Ishikawa (cell line): ENCODE data around the gene MYO1E.

Experiments used
- CEBPB ChIP-seq: IDR thresholded peaks from 2 replicates; pipeline ENCODE4 v1.6.1; 2012
- CREB1 ChIP-seq: IDR thresholded peaks from 2 replicates; pipeline ENCODE4 v1.6.1; 2012; ENCODE audit warnings: low read depth
- EGR1 ChIP-seq: IDR thresholded peaks from 2 replicates; pipeline ENCODE4 v1.6.1; 2012
- EP300 ChIP-seq: IDR thresholded peaks from 2 replicates; pipeline ENCODE4 v1.6.1; 2012; ENCODE audit warnings: borderline replicate concordance
- FOXM1 ChIP-seq: IDR thresholded peaks from 2 replicates; pipeline ENCODE4 v1.6.1; 2012; ENCODE audit warnings: low read depth, borderline replicate concordance
- NFIC ChIP-seq: IDR thresholded peaks from 2 replicates; pipeline ENCODE4 v1.6.1; 2012
- RAD21 ChIP-seq: IDR thresholded peaks from 2 replicates; pipeline ENCODE4 v1.6.1; 2012; ENCODE audit warnings: low read depth
- TAF1 ChIP-seq: IDR thresholded peaks from 2 replicates; pipeline ENCODE4 v1.6.1; 2012; ENCODE audit warnings: low read depth, mild to moderate bottlenecking
- TCF12 ChIP-seq: IDR thresholded peaks from 2 replicates; pipeline ENCODE4 v1.6.1; 2012; ENCODE audit warnings: low read depth
- TEAD4 ChIP-seq: IDR thresholded peaks from 2 replicates; pipeline ENCODE4 v1.6.1; 2012
- YY1 ChIP-seq: IDR thresholded peaks from 2 replicates; pipeline ENCODE4 v1.6.1; 2012; ENCODE audit warnings: low read depth
- ZBTB7A ChIP-seq: IDR thresholded peaks from 2 replicates; pipeline ENCODE4 v1.6.1; 2012; ENCODE audit warnings: low read depth
- TF ChIP-seq, protein P1 (sequence below): IDR thresholded peaks from 2 replicates; pipeline ENCODE4 v1.6.1; 2012
- TF ChIP-seq, protein P2 (sequence below): IDR thresholded peaks from 2 replicates; pipeline ENCODE4 v1.6.1; 2012; ENCODE audit warnings: low read depth, mild to moderate bottlenecking
- TF ChIP-seq, protein P3 (sequence below): IDR thresholded peaks from 2 replicates; pipeline ENCODE4 v1.6.1; 2012

The MYO1E gene

DNA sequence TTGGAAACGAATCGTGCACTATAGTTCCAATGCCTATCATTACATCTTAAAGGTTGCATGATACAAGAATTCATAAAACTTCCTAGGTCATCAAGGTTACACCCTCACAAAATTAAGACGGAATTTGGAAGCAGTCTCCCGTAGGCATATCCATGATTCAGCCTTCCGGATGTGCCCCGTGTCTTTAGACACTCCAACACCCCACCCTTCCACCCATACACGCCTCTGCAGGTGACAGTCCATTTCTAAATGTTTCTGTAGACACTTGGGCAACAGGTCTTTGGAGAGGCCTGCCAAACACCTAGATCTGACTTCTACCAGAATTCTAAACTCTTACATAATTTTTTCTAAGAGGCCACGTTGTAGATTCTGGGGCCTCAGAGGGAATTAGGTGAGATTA lies 116.2 kb downstream of the MYO1E start:
- no peak for TF ChIP-seq CEBPB
- TF ChIP-seq EP300 = no peak
- TF ChIP-seq YY1 = no peak
- TF ChIP-seq TEAD4 = no peak
- TF ChIP-seq NFIC = no peak

DNA sequence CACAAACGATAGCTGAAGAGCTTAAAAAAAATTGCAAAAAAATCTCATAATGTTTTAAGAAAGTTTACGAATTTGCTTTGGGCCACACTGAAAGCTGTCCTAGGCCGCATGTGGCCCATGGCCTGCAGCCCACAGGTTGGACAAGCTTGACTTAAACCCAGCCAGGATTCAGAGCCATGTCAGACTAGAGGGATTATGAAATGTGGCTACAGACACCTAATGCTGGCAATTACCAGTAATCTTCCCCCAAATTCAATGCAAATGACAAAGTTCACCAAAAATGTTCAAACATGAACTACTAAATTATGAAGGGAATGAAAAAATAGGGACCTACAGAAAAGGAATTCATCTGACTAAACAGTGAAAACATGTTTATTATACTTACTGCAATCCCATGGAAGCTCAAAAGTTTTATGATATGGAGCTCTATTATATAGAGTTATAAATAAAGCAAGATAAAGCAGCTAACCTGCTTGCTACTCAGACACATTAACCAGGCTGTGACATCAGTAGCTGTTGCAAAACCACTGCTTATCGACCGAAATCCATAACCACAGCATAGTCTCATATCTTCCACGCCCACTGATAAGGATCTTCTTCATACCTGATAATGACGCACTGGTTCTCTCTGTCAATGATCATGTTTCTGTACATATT lies 116.9 kb downstream of the MYO1E start:
- TF ChIP-seq, protein P1, sequence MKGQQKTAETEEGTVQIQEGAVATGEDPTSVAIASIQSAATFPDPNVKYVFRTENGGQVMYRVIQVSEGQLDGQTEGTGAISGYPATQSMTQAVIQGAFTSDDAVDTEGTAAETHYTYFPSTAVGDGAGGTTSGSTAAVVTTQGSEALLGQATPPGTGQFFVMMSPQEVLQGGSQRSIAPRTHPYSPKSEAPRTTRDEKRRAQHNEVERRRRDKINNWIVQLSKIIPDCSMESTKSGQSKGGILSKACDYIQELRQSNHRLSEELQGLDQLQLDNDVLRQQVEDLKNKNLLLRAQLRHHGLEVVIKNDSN = no peak
- TF ChIP-seq TAF1 = no peak
- no peak for TF ChIP-seq EGR1
- TF ChIP-seq, protein P2, sequence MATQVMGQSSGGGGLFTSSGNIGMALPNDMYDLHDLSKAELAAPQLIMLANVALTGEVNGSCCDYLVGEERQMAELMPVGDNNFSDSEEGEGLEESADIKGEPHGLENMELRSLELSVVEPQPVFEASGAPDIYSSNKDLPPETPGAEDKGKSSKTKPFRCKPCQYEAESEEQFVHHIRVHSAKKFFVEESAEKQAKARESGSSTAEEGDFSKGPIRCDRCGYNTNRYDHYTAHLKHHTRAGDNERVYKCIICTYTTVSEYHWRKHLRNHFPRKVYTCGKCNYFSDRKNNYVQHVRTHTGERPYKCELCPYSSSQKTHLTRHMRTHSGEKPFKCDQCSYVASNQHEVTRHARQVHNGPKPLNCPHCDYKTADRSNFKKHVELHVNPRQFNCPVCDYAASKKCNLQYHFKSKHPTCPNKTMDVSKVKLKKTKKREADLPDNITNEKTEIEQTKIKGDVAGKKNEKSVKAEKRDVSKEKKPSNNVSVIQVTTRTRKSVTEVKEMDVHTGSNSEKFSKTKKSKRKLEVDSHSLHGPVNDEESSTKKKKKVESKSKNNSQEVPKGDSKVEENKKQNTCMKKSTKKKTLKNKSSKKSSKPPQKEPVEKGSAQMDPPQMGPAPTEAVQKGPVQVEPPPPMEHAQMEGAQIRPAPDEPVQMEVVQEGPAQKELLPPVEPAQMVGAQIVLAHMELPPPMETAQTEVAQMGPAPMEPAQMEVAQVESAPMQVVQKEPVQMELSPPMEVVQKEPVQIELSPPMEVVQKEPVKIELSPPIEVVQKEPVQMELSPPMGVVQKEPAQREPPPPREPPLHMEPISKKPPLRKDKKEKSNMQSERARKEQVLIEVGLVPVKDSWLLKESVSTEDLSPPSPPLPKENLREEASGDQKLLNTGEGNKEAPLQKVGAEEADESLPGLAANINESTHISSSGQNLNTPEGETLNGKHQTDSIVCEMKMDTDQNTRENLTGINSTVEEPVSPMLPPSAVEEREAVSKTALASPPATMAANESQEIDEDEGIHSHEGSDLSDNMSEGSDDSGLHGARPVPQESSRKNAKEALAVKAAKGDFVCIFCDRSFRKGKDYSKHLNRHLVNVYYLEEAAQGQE = no peak
- no peak for TF ChIP-seq NFIC
- TF ChIP-seq YY1 = no peak
- no peak for TF ChIP-seq CEBPB
- TF ChIP-seq TCF12 = no peak
- no peak for TF ChIP-seq RAD21
- TF ChIP-seq, protein P3, sequence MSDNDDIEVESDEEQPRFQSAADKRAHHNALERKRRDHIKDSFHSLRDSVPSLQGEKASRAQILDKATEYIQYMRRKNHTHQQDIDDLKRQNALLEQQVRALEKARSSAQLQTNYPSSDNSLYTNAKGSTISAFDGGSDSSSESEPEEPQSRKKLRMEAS = no peak
- no peak for TF ChIP-seq EP300
- no peak for TF ChIP-seq CREB1
- TF ChIP-seq ZBTB7A = no peak
- no peak for TF ChIP-seq FOXM1
- no peak for TF ChIP-seq TEAD4

DNA sequence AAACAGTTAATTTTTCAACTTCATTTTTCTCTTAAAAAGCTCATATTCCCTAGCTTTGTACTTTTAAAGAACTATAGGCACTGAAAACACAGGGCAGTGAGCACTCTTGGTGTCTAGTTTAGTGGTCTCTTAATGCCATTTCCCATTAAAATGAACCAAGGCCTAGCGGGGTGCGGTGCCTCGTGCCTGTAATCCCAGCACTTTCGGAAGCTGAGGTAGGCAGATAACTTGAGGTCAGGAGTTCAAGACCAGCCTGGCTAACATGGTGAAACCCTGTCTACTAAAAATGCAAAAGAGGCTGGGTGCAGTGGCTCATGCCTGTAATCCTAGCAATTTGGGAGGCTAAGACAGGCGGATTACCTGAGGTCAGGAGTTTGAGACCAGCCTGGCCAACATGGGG lies 120.5 kb downstream of the MYO1E start:
- TF ChIP-seq, protein P3 = no peak
- TF ChIP-seq EP300 (no peak), CREB1 (no peak), RAD21 (no peak), TEAD4 (no peak), TAF1 (no peak), YY1 (no peak), FOXM1 (no peak)
- TF ChIP-seq, protein P1 = no peak

DNA sequence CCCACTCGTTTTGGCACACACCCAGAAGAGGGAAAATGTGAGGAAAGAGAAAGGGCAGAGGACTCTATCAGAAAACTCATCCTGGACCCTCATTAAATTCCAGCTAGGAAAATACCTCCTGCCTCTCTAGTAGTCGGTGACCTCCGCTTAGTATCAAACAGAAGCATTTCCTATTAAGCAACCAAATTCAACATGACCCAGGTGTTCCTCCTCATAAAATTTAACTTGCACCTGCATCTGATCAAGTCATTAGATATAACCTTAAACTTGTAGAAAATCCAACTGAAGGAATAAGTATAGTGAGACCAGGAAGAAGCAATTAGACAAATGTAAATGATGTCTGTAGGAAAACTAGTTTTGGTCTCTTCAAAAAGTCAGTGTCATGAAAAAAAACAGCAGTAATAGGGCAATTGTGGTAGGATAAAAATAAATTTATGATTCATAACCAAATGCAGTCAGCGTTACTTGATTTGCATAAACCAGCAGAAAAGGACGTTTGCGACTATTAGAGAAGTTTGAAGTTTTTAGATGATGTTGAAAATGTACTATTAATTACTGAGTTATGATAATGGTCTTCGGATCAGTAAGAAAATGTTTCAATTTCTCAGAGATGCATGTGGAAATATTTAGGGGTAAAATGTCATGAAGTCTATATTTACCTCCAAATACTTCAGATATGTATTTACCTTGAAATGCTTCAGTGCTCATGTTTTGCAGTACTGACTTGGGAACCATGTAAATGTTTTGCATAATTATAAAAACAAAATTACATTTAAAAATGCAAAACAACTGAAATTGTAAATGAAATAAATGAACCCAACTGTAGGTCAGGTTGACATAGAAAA lies 121.4 kb downstream of the MYO1E start:
- TF ChIP-seq CREB1 (no peak), TCF12 (no peak), NFIC (no peak), ZBTB7A (no peak), FOXM1 (no peak), EGR1 (no peak), YY1 (no peak), TAF1 (no peak), RAD21 (no peak), CEBPB (no peak), EP300 (no peak)
- TF ChIP-seq, protein P2 = no peak
- TF ChIP-seq, protein P3 = no peak
- TF ChIP-seq, protein P1 = no peak

DNA sequence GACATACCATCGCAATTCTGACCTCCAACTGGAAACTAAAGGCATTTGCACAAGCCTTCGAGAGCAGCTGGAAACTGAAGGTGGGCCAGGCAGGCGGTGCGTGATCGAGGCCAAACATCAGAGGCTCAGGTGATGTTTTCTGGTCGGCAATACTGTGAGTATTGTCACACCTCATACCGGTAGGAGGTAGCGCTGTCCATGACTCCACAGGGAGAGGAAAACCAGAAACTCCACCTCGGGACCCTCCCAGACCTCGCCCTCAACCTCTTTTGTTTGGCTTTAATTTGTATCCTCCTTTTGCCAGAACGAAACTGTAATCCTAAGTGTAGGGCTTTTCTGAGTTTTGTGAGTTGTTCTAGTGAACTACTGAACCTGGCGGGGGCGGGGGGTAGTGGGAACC lies 122.4 kb downstream of the MYO1E start:
- TF ChIP-seq CREB1 = no peak
- TF ChIP-seq, protein P3 = no peak
- TF ChIP-seq EGR1 = no peak
- no peak for TF ChIP-seq TAF1
- no peak for TF ChIP-seq FOXM1
- no peak for TF ChIP-seq NFIC
- TF ChIP-seq CEBPB = no peak
- no peak for TF ChIP-seq RAD21
- TF ChIP-seq, protein P1 = no peak
- TF ChIP-seq TEAD4 = no peak
- no peak for TF ChIP-seq ZBTB7A
- no peak for TF ChIP-seq TCF12
- TF ChIP-seq, protein P2 = no peak
- no peak for TF ChIP-seq YY1
- TF ChIP-seq EP300 = no peak
